CD4-positive, alpha-beta T cell treated with Interleukin-21 for 1 hour (primary cell): ENCODE measurements around the gene TMCC1.
"Not testable (repeated sequence)": the region's sequence is repeated elsewhere in the genome, so short reads cannot be mapped to it uniquely, and the experiment has no call there.

Source experiments
- DNase-seq: peaks from one replicate; pipeline ENCODE4 v3.0.0-alpha.2; 2020

The TMCC1 gene

GRCh38 chr3:129641567-129642260, 251.8 kb downstream of the TMCC1 start:
- not testable (repeated sequence) for DNase-seq

- not testable (repeated sequence) for DNase-seq
These were observed 252.5 kb downstream of the TMCC1 start for GRCh38 chr3:129640985-129641384.

GRCh38 chr3:129638481-129638880, 255.0 kb downstream of the TMCC1 start:
- DNase-seq = no peak

GRCh38 chr3:129636082-129636481, 257.4 kb downstream of the TMCC1 start:
- DNase-seq = no peak

GRCh38 chr3:129635656-129636055, 257.9 kb downstream of the TMCC1 start:
- DNase-seq = no peak

- no peak for DNase-seq
These were observed 259.6 kb downstream of the TMCC1 start for GRCh38 chr3:129633751-129634481.

GRCh38 chr3:129632977-129633376, 260.5 kb downstream of the TMCC1 start:
- no peak for DNase-seq

GRCh38 chr3:129632556-129632955, 261.0 kb downstream of the TMCC1 start:
- DNase-seq = no peak

- no peak for DNase-seq
These were observed 261.5 kb downstream of the TMCC1 start for GRCh38 chr3:129632056-129632455.

GRCh38 chr3:129629011-129629410, 264.5 kb downstream of the TMCC1 start:
- DNase-seq = no peak

- no peak for DNase-seq
These were observed 265.4 kb downstream of the TMCC1 start for GRCh38 chr3:129628169-129628522.

GRCh38 chr3:129627350-129628168, 266.0 kb downstream of the TMCC1 start:
- peak; percentile 72 for DNase-seq

GRCh38 chr3:129626744-129627349, 266.7 kb downstream of the TMCC1 start:
- DNase-seq = peak; percentile 58

- DNase-seq = no peak
These were observed 268.2 kb downstream of the TMCC1 start for GRCh38 chr3:129625072-129625874.

GRCh38 chr3:129624347-129625071, 269.0 kb downstream of the TMCC1 start:
- no peak for DNase-seq

- no peak for DNase-seq
These were observed 269.9 kb downstream of the TMCC1 start for GRCh38 chr3:129623447-129624118.

GRCh38 chr3:129622933-129623332, 270.6 kb downstream of the TMCC1 start:
- no peak for DNase-seq

GRCh38 chr3:129622226-129622874, 271.2 kb downstream of the TMCC1 start:
- no peak for DNase-seq

- no peak for DNase-seq
These were observed 271.8 kb downstream of the TMCC1 start for GRCh38 chr3:129621626-129622225.
